HepG2 (cell line): ENCODE measurements around the gene PTCD1. TPM values are rescaled to one million over a fixed set of nuclear protein-coding genes. Genes with fewer than 3 reads are reported as not detected.

Source experiments
- ASH2L ChIP-seq: fragments of 300-600, 200-600 bp; sonication (generic); IDR thresholded peaks from 2 replicates; pipeline ENCODE4 v1.7.0; 2017; ENCODE audit warnings: low read depth, mild to moderate bottlenecking, moderate library complexity, mixed read lengths, low read length; ENCODE audit not compliant: insufficient read length
- CEBPZ ChIP-seq: IDR thresholded peaks from 2 replicates; pipeline ENCODE4 v1.6.1; 2012; ENCODE audit warnings: low read length, improper control_type of control experiment
- DNMT3B ChIP-seq: conservative IDR thresholded peaks from 2 replicates; pipeline ENCODE4 v1.6.1; 2016; ENCODE audit warnings: missing biosample characterization, control low read depth
- ETV5 ChIP-seq: IDR thresholded peaks from 2 replicates; pipeline ENCODE4 v1.6.1; 2018; ENCODE audit warnings: missing biosample characterization, missing genetic modification reagents, inconsistent platforms, borderline replicate concordance
- FOXC1 ChIP-seq: sonication (generic); formaldehyde crosslinking; IDR thresholded peaks from 2 replicates; pipeline ENCODE4 v1.8.0; 2022; ENCODE audit warnings: mild to moderate bottlenecking, missing genetic modification reagents, borderline replicate concordance
- GMEB2 ChIP-seq: IDR thresholded peaks from 2 replicates; pipeline ENCODE4 v1.6.1; 2016; ENCODE audit warnings: missing biosample characterization, missing genetic modification reagents, low read depth
- KLF15 ChIP-seq: sonication (generic); formaldehyde crosslinking; IDR thresholded peaks from 2 replicates; pipeline ENCODE4 v1.8.1; 2023; ENCODE audit warnings: borderline replicate concordance, mild to moderate bottlenecking, inconsistent platforms, missing genetic modification reagents, mixed read lengths
- MIER2 ChIP-seq: IDR thresholded peaks from 2 replicates; pipeline ENCODE4 v1.6.1; 2016; ENCODE audit warnings: missing biosample characterization, missing genetic modification reagents
- NCOA1 ChIP-seq: sonication (generic); formaldehyde crosslinking; IDR thresholded peaks from 2 replicates; pipeline ENCODE4 v1.9.0; 2021; ENCODE audit warnings: missing genetic modification reagents
- NFE2L1 ChIP-seq: sonication (generic); formaldehyde crosslinking; IDR thresholded peaks from 2 replicates; pipeline ENCODE4 v1.4.0; 2020; ENCODE audit warnings: missing genetic modification reagents, mild to moderate bottlenecking, borderline replicate concordance
- PREB ChIP-seq: sonication (generic); formaldehyde crosslinking; IDR thresholded peaks from 2 replicates; pipeline ENCODE4 v1.4.0; 2020; ENCODE audit warnings: missing genetic modification reagents
- RNF219 ChIP-seq: sonication (generic); formaldehyde crosslinking; IDR thresholded peaks from 2 replicates; pipeline ENCODE4 v1.5.0; 2020; ENCODE audit warnings: mild to moderate bottlenecking, missing genetic modification reagents
- SP1 ChIP-seq, 2 experiments: fragments of 450-650 bp in 1 of 2; sonication (generic) in 1 of 2; formaldehyde crosslinking in 1 of 2; IDR thresholded peaks; 2 replicates each; pipeline versions ENCODE4 v1.4.0 to v1.6.1; 2016 to 2020; ENCODE audit warnings: missing genetic modification reagents in 1 of 2
- SRSF4 ChIP-seq: fragments of 200-400 bp; formaldehyde crosslinking; IDR thresholded peaks from one replicate; pipeline ENCODE4 v1.6.1; 2018; ENCODE audit warnings: mild to moderate bottlenecking, low read depth, low read length, moderate library complexity; ENCODE audit not compliant: poor library complexity, severe bottlenecking
- THAP7 ChIP-seq: sonication (generic); formaldehyde crosslinking; IDR thresholded peaks from 2 replicates; pipeline ENCODE4 v1.8.1; 2023; ENCODE audit warnings: mild to moderate bottlenecking, missing genetic modification reagents
- WIZ ChIP-seq: sonication (generic); formaldehyde crosslinking; IDR thresholded peaks from 2 replicates; pipeline ENCODE4 v1.5.1; 2020; ENCODE audit warnings: mild to moderate bottlenecking, missing genetic modification reagents
- YY1 ChIP-seq: IDR thresholded peaks from 2 replicates; pipeline ENCODE4 v1.6.1; 2011; ENCODE audit warnings: low read length, low read depth, moderate library complexity, mild to moderate bottlenecking; ENCODE audit not compliant: insufficient read depth, insufficient replicate concordance
- ZKSCAN8 ChIP-seq: IDR thresholded peaks from 2 replicates; pipeline ENCODE4 v1.6.1; 2016; ENCODE audit warnings: borderline replicate concordance, missing genetic modification reagents, missing compliant biosample characterization
- polyA plus RNA-seq, 8 experiments: library from polyadenylated mRNA; depleted of rRNA in 3 of 8; stranded (reverse) in 7 of 8; unstranded in 1 of 8; fragments of >200 nt; fragmentation: Illumina TruSeq in 4 of 8; extraction: Trizol in 4 of 8; gene quantifications; 2 replicates each; pipeline versions ENCODE4 v1.2.1 to v1.2.3, GENCODE V29; 2011 to 2016; ENCODE audit warnings: low read depth in 4 of 8, missing spikeins in 1 of 8, mixed read lengths in 1 of 8; ENCODE audit not compliant: insufficient read depth in 1 of 8
- total RNA-seq, 5 experiments: library from RNA; depleted of rRNA; stranded (reverse); fragments of >200 nt; fragmentation: Illumina TruSeq; extraction: Trizol; gene quantifications; 2 replicates each; pipeline ENCODE4 v1.2.3, GENCODE V29; 2016; ENCODE audit warnings: low read depth in 1 of 5

The PTCD1 gene
- total and polyA plus RNA-seq, 2 of the 13 experiments (the other 11 are each of a cell fraction or from before 2014, with no cell fraction given) = 3.0 to 8.4 TPM

- TF ChIP-seq CEBPZ (no peak), RNF219 (CRISPR knock-in tag) (0 out of 2 replicates have a peak, but pooled peaks have one; percentile 12), MIER2 (CRISPR knock-in tag) (no peak), DNMT3B (CRISPR knock-in tag) (no peak), WIZ (CRISPR knock-in tag) (no peak; the same call in 1 of the 2 replicates), PREB (CRISPR knock-in tag) (no peak), YY1 (peak; percentile 92), ETV5 (CRISPR knock-in tag) (peak; percentile 64; the same call in 1 of the 2 replicates), ASH2L (peak; percentile 92), GMEB2 (CRISPR knock-in tag) (peak; percentile 87), NFE2L1 (CRISPR knock-in tag) (0 out of 2 replicates have a peak, but pooled peaks have one; percentile 67), SP1 (IDR thresholded peaks at IDR 0.05) (no peak), SP1 (CRISPR knock-in tag; IDR thresholded peaks at IDR 0.05) (peak; percentile 61; the same call in 1 of the 2 replicates), FOXC1 (CRISPR knock-in tag) (peak; percentile 80), ZKSCAN8 (CRISPR knock-in tag) (no peak; the same call in 1 of the 2 replicates), THAP7 (CRISPR knock-in tag) (peak; percentile 97), KLF15 (CRISPR knock-in tag) (no peak), SRSF4 (no peak), NCOA1 (no peak)
Measured at GRCh38 chr7:99438573-99439480, at the start of gene PTCD1, which contains the start of gene CPSF4 (continued).
